Body of pancreas (tissue), 4 donors: ENCODE measurements around the gene OR2A14.

ENCODE experiments used
- POLR2A ChIP-seq, 3 donors: fragments of 450-650 bp; IDR thresholded peaks; one replicate each; pipeline ENCODE4 v1.6.1; 2016; ENCODE audit warnings: antibody characterized with exemption in 3 of 3, mild to moderate bottlenecking in 2 of 3
- TF ChIP-seq, protein P1 (sequence below), 7 experiments: fragments of 450-650 bp in 4 of 7; fragments of 200-600 bp in 3 of 7; sonication (generic) in 3 of 7; IDR thresholded peaks; one replicate each; pipeline ENCODE4 v1.5.1; 2016 to 2019; ENCODE audit warnings: antibody characterized with exemption in 7 of 7

DNA sequence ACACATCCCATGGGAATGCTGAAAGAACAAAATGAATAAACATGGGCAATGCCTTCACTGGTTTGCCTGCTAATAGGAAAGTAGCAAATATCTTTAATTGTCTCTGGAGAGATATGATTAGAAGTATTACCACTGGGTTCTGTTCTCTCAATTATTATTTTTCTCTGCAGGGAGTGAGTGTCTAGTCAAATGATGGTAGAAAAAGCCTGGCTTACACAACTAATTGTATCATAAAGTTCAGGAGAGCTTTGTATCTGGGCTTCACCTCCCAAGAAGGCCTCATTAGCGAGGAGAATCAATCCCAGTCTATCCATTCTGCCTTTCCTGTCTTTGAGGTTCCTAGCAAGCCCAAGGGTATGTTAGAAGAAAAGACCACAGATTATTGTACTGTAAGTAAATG lies at the start of gene OR2A14:
- TF ChIP-seq, protein P1, sequence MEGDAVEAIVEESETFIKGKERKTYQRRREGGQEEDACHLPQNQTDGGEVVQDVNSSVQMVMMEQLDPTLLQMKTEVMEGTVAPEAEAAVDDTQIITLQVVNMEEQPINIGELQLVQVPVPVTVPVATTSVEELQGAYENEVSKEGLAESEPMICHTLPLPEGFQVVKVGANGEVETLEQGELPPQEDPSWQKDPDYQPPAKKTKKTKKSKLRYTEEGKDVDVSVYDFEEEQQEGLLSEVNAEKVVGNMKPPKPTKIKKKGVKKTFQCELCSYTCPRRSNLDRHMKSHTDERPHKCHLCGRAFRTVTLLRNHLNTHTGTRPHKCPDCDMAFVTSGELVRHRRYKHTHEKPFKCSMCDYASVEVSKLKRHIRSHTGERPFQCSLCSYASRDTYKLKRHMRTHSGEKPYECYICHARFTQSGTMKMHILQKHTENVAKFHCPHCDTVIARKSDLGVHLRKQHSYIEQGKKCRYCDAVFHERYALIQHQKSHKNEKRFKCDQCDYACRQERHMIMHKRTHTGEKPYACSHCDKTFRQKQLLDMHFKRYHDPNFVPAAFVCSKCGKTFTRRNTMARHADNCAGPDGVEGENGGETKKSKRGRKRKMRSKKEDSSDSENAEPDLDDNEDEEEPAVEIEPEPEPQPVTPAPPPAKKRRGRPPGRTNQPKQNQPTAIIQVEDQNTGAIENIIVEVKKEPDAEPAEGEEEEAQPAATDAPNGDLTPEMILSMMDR (IDR thresholded peaks at IDR 0.05), result no peak
- TF ChIP-seq POLR2A (IDR thresholded peaks at IDR 0.05), result no peak
